Measurements from ENCODE around the gene ZNF547. TPM values are rescaled to one million over a fixed set of nuclear protein-coding genes. Genes with fewer than 3 reads are reported as not detected.

Gene ZNF547
- total and polyA plus RNA-seq, 2 experiments from 2014 or later = 1.1 to 4.9 TPM

DNA sequence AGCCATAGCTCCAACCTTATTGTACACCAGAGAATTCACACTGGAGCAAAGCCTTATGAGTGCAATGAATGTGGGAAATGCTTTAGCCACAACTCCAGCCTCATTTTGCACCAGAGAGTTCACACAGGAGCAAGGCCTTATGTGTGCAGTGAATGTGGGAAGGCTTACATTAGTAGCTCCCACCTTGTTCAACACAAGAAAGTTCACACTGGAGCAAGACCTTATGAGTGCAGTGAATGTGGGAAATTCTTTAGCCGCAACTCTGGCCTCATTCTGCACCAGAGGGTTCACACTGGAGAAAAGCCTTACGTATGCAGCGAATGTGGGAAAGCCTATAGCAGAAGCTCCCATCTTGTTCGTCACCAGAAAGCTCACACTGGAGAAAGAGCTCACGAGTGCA is 5.9 kb upstream of the ZNF547 start (continued):
- TF ChIP-seq, protein P1, sequence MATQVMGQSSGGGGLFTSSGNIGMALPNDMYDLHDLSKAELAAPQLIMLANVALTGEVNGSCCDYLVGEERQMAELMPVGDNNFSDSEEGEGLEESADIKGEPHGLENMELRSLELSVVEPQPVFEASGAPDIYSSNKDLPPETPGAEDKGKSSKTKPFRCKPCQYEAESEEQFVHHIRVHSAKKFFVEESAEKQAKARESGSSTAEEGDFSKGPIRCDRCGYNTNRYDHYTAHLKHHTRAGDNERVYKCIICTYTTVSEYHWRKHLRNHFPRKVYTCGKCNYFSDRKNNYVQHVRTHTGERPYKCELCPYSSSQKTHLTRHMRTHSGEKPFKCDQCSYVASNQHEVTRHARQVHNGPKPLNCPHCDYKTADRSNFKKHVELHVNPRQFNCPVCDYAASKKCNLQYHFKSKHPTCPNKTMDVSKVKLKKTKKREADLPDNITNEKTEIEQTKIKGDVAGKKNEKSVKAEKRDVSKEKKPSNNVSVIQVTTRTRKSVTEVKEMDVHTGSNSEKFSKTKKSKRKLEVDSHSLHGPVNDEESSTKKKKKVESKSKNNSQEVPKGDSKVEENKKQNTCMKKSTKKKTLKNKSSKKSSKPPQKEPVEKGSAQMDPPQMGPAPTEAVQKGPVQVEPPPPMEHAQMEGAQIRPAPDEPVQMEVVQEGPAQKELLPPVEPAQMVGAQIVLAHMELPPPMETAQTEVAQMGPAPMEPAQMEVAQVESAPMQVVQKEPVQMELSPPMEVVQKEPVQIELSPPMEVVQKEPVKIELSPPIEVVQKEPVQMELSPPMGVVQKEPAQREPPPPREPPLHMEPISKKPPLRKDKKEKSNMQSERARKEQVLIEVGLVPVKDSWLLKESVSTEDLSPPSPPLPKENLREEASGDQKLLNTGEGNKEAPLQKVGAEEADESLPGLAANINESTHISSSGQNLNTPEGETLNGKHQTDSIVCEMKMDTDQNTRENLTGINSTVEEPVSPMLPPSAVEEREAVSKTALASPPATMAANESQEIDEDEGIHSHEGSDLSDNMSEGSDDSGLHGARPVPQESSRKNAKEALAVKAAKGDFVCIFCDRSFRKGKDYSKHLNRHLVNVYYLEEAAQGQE (IDR thresholded peaks at IDR 0.05; ENCODE audit: unreplicated experiment) = no peak
- TF ChIP-seq EZH2 (IDR thresholded peaks at IDR 0.05; ENCODE audit: low read depth, unreplicated experiment) = no peak
- TF ChIP-seq EZH2phosphoT487 (IDR thresholded peaks at IDR 0.05; ENCODE audit: unreplicated experiment) = no peak

DNA sequence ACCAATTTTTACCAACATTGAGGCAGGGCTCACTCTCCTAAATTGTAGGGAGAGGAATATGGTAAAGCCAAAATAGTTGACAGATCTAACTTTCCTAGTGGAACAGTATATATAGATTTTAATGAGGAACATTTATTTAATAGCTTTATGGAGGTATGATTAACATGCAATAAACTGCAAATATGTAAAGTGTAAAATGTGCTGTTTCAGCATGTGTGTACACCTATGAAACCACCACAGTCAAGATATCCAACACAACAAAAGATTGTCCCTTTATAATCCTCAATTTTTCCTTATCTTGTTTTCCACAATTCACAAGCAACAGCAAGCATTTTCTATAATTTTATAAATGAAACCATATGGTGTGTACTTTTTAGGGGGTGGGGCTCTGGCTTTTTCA is 4.1 kb upstream of the ZNF547 start:
- no peak overlapping the region for H3K27ac ChIP-seq (ENCODE audit: low read depth)
- H3K36me3 Mint-ChIP-seq (ENCODE audit: low read depth) = peaks cover 35% of the 10 kb centered on the region
- TF ChIP-seq POLR2AphosphoS5 (IDR thresholded peaks at IDR 0.05; ENCODE audit: low read depth) (no peak), JUNB (IDR thresholded peaks at IDR 0.05; ENCODE audit: unreplicated experiment) (no peak), EZH2 (IDR thresholded peaks at IDR 0.05; ENCODE audit: low read depth, unreplicated experiment) (no peak), ZNF331 (CRISPR knock-in tag; IDR thresholded peaks at IDR 0.05; ENCODE audit: low read depth) (no peak), EZH2phosphoT487 (IDR thresholded peaks at IDR 0.05; ENCODE audit: unreplicated experiment) (no peak), ZNF114 (CRISPR knock-in tag; IDR thresholded peaks at IDR 0.05) (no peak), NANOG (IDR thresholded peaks at IDR 0.05; ENCODE audit: borderline replicate concordance) (no peak), CREB1 (CRISPR knock-in tag; IDR thresholded peaks at IDR 0.05; ENCODE audit: low read depth) (no peak)
- TF ChIP-seq, protein P2, sequence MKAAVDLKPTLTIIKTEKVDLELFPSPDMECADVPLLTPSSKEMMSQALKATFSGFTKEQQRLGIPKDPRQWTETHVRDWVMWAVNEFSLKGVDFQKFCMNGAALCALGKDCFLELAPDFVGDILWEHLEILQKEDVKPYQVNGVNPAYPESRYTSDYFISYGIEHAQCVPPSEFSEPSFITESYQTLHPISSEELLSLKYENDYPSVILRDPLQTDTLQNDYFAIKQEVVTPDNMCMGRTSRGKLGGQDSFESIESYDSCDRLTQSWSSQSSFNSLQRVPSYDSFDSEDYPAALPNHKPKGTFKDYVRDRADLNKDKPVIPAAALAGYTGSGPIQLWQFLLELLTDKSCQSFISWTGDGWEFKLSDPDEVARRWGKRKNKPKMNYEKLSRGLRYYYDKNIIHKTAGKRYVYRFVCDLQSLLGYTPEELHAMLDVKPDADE (IDR thresholded peaks at IDR 0.05) = no peak
- TF ChIP-seq, protein P1 (IDR thresholded peaks at IDR 0.05; ENCODE audit: unreplicated experiment) = no peak
- TF ChIP-seq, protein P3, sequence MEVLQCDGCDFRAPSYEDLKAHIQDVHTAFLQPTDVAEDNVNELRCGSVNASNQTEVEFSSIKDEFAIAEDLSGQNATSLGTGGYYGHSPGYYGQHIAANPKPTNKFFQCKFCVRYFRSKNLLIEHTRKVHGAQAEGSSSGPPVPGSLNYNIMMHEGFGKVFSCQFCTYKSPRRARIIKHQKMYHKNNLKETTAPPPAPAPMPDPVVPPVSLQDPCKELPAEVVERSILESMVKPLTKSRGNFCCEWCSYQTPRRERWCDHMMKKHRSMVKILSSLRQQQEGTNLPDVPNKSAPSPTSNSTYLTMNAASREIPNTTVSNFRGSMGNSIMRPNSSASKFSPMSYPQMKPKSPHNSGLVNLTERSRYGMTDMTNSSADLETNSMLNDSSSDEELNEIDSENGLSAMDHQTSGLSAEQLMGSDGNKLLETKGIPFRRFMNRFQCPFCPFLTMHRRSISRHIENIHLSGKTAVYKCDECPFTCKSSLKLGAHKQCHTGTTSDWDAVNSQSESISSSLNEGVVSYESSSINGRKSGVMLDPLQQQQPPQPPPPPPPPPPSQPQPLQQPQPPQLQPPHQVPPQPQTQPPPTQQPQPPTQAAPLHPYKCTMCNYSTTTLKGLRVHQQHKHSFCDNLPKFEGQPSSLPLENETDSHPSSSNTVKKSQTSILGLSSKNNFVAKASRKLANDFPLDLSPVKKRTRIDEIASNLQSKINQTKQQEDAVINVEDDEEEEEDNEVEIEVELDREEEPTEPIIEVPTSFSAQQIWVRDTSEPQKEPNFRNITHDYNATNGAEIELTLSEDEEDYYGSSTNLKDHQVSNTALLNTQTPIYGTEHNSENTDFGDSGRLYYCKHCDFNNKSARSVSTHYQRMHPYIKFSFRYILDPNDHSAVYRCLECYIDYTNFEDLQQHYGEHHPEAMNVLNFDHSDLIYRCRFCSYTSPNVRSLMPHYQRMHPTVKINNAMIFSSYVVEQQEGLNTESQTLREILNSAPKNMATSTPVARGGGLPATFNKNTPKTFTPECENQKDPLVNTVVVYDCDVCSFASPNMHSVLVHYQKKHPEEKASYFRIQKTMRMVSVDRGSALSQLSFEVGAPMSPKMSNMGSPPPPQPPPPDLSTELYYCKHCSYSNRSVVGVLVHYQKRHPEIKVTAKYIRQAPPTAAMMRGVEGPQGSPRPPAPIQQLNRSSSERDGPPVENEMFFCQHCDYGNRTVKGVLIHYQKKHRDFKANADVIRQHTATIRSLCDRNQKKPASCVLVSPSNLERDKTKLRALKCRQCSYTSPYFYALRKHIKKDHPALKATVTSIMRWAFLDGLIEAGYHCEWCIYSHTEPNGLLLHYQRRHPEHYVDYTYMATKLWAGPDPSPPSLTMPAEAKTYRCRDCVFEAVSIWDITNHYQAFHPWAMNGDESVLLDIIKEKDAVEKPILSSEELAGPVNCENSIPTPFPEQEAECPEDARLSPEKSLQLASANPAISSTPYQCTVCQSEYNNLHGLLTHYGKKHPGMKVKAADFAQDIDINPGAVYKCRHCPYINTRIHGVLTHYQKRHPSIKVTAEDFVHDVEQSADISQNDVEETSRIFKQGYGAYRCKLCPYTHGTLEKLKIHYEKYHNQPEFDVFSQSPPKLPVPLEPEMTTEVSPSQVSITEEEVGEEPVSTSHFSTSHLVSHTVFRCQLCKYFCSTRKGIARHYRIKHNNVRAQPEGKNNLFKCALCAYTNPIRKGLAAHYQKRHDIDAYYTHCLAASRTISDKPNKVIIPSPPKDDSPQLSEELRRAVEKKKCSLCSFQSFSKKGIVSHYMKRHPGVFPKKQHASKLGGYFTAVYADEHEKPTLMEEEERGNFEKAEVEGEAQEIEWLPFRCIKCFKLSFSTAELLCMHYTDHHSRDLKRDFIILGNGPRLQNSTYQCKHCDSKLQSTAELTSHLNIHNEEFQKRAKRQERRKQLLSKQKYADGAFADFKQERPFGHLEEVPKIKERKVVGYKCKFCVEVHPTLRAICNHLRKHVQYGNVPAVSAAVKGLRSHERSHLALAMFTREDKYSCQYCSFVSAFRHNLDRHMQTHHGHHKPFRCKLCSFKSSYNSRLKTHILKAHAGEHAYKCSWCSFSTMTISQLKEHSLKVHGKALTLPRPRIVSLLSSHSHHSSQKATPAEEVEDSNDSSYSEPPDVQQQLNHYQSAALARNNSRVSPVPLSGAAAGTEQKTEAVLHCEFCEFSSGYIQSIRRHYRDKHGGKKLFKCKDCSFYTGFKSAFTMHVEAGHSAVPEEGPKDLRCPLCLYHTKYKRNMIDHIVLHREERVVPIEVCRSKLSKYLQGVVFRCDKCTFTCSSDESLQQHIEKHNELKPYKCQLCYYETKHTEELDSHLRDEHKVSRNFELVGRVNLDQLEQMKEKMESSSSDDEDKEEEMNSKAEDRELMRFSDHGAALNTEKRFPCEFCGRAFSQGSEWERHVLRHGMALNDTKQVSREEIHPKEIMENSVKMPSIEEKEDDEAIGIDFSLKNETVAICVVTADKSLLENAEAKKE (CRISPR knock-in tag; IDR thresholded peaks at IDR 0.05) = no peak

More for the DNA sequence above, 4.1 kb upstream of the ZNF547 start:
- H4K20me1 ChIP-seq (replicated peaks; ENCODE audit: insufficient read depth) = 0 out of 2 replicates have a peak, but pooled peaks cover 2% of the 10 kb centered on the region
- H3K4me3 ChIP-seq = no peak overlapping the region
- H3F3A ChIP-seq (replicated peaks; ENCODE audit: low read depth) = no peaks in the 10 kb centered on the region
- no peak overlapping the region for H3K4me2 ChIP-seq
- no peak for ATAC-seq
- no peak for DNase-seq (ENCODE audit: low spot score)
- Mint-ChIP-seq H3K9me3 (no peaks in the 10 kb centered on the region), H3K4me3 (no peak overlapping the region), H3K27me3 (ENCODE audit: insufficient read depth, low read depth, poor library complexity) (peaks cover 6% of the 10 kb centered on the region), H3K4me1 (peaks cover 7% of the 10 kb centered on the region), H3K27ac (no peak overlapping the region)
- H3K27me3 ChIP-seq (ENCODE audit: insufficient read depth) = no peaks in the 10 kb centered on the region
- H3K36me3 ChIP-seq (ENCODE audit: insufficient read depth) = no peaks in the 10 kb centered on the region; the same call in 1 of the 2 replicates
- H3K9me2 ChIP-seq (ENCODE audit: insufficient read depth) = no peaks in the 10 kb centered on the region
- H2AFZ ChIP-seq = no peak overlapping the region
- H3K4me1 ChIP-seq (ENCODE audit: insufficient read depth) = no peaks in the 10 kb centered on the region
- H3K79me2 ChIP-seq (replicated peaks; ENCODE audit: insufficient read depth) = peaks cover 8% of the 10 kb centered on the region

Measured in GM23338 (cell line).